NT2/D1 (cell line): Measurements from ENCODE around the gene NEGR1.

ENCODE experiments used
- SUZ12 ChIP-seq: IDR thresholded peaks from 2 replicates; pipeline ENCODE4 v1.6.1; 2011; ENCODE audit not compliant: insufficient read length, insufficient read depth; ENCODE audit errors: extremely low read depth
- YY1 ChIP-seq: IDR thresholded peaks from 2 replicates; pipeline ENCODE4 v1.6.1; 2011; ENCODE audit not compliant: insufficient read length, insufficient read depth

GRCh38 chr1:71956613-71957285 lies 325.6 kb downstream of the NEGR1 start:
- TF ChIP-seq YY1: no peak
- no peak for TF ChIP-seq SUZ12
